ENCODE data around the gene ADD1.
A peak's percentile ranks its signal among the peaks of the same experiment; 100 is the strongest.

ADD1 gene

GRCh38 chr4:2843263-2843940 lies at the start of gene ADD1:
ADD1 (plus strand) TSS chr4:2843844; CDS start chr4:2875916, 32,072 bp downstream.
- DNase-seq (ENCODE audit: low read depth): peak; percentile 92

GRCh38 chr4:2794486-2795299 lies 49.0 kb upstream of the ADD1 start:
- DNase-seq (ENCODE audit: low read depth): no peak

- DNase-seq (ENCODE audit: low read depth): no peak
Measured at GRCh38 chr4:2795300-2795892, 48.2 kb upstream of the ADD1 start.

GRCh38 chr4:2795893-2796848 lies 47.5 kb upstream of the ADD1 start:
- no peak for DNase-seq (ENCODE audit: low read depth)

- no peak for DNase-seq (ENCODE audit: low read depth)
Measured at GRCh38 chr4:2796849-2797544, 46.6 kb upstream of the ADD1 start.

- DNase-seq (ENCODE audit: low read depth): peak; percentile 29
Measured at GRCh38 chr4:2797545-2798305, 45.9 kb upstream of the ADD1 start.

- no peak for DNase-seq (ENCODE audit: low read depth)
Measured at GRCh38 chr4:2798399-2799223, 45.0 kb upstream of the ADD1 start.

GRCh38 chr4:2799224-2799911 lies 44.3 kb upstream of the ADD1 start:
- no peak for DNase-seq (ENCODE audit: low read depth)

GRCh38 chr4:2799971-2800690 lies 43.5 kb upstream of the ADD1 start:
- DNase-seq (ENCODE audit: low read depth): no peak

- DNase-seq (ENCODE audit: low read depth): no peak
Measured at GRCh38 chr4:2800691-2801596, 42.7 kb upstream of the ADD1 start.

GRCh38 chr4:2802618-2803531 lies 40.8 kb upstream of the ADD1 start:
- DNase-seq (ENCODE audit: low read depth): no peak

GRCh38 chr4:2803624-2804448 lies 39.8 kb upstream of the ADD1 start:
- no peak for DNase-seq (ENCODE audit: low read depth)

GRCh38 chr4:2804449-2804972 lies 39.1 kb upstream of the ADD1 start:
- no peak for DNase-seq (ENCODE audit: low read depth)

GRCh38 chr4:2804973-2805501 lies 38.6 kb upstream of the ADD1 start:
- no peak for DNase-seq (ENCODE audit: low read depth)
